ENCODE results near the gene LCN15.
A peak's percentile ranks its signal among the peaks of the same experiment; 100 is the strongest.

LCN15 gene

GRCh38 chr9:136723362-136723976 is 40.8 kb downstream of the LCN15 start (continued):
- TF ChIP-seq ZNF140 (tag by site-specific recombination; IDR thresholded peaks at IDR 0.05) (no peak), ZNF600 (tag by site-specific recombination; IDR thresholded peaks at IDR 0.05) (0 out of 2 replicates have a peak, but pooled peaks have one; percentile 56), ZBTB26 (tag by site-specific recombination; optimal IDR thresholded peaks at IDR 0.05) (no peak), ZNF24 (tag by site-specific recombination; IDR thresholded peaks at IDR 0.05) (no peak), CTCF (tag by site-specific recombination; IDR thresholded peaks at IDR 0.05) (no peak), ZNF146 (tag by site-specific recombination; IDR thresholded peaks at IDR 0.05) (no peak), ZNF558 (tag by site-specific recombination; IDR thresholded peaks at IDR 0.05) (no peak), TSHZ1 (tag by site-specific recombination; IDR thresholded peaks at IDR 0.05; ENCODE audit: borderline replicate concordance) (no peak), MYNN (tag by site-specific recombination; IDR thresholded peaks at IDR 0.05; ENCODE audit: borderline replicate concordance) (no peak), ZBTB17 (tag by site-specific recombination; IDR thresholded peaks at IDR 0.05) (0 out of 2 replicates have a peak, but pooled peaks have one; percentile 21), ZNF274 (IDR thresholded peaks at IDR 0.05; ENCODE audit: low read length) (no peak), ZNF274 (tag by site-specific recombination; IDR thresholded peaks at IDR 0.05; ENCODE audit: borderline replicate concordance) (no peak), ELK4 (IDR thresholded peaks at IDR 0.05; ENCODE audit: borderline replicate concordance, low read depth, low read length) (no peak), ZFP3 (tag by site-specific recombination; IDR thresholded peaks at IDR 0.05; ENCODE audit: low read depth) (no peak), ZNF280C (tag by site-specific recombination; IDR thresholded peaks at IDR 0.05) (no peak), IKZF3 (tag by site-specific recombination; IDR thresholded peaks at IDR 0.05) (no peak), ZBTB48 (tag by site-specific recombination; IDR thresholded peaks at IDR 0.05) (0 out of 2 replicates have a peak, but pooled peaks have one; percentile 22), ZNF560 (tag by site-specific recombination; IDR thresholded peaks at IDR 0.05; ENCODE audit: borderline replicate concordance) (no peak), ZNF202 (tag by site-specific recombination; IDR thresholded peaks at IDR 0.05; ENCODE audit: borderline replicate concordance) (no peak), RBAK (tag by site-specific recombination; IDR thresholded peaks at IDR 0.05) (no peak), HOXA7 (CRISPR knock-in tag; IDR thresholded peaks at IDR 0.05; ENCODE audit: borderline replicate concordance) (no peak), ZNF324 (tag by site-specific recombination; IDR thresholded peaks at IDR 0.05) (no peak), SALL2 (tag by site-specific recombination; IDR thresholded peaks at IDR 0.05; ENCODE audit: borderline replicate concordance) (no peak), ZNF292 (tag by site-specific recombination; IDR thresholded peaks at IDR 0.05; ENCODE audit: borderline replicate concordance, low read depth) (no peak), SP3 (tag by site-specific recombination; IDR thresholded peaks at IDR 0.05) (no peak)

All from HEK293 (cell line).